Measurements from ENCODE around the gene CDK5R2.

The CDK5R2 gene

GRCh38 chr2:218984239-218985020 is 25.0 kb downstream of the CDK5R2 start:
- Mint-ChIP-seq H3K27me3 (ENCODE audit: low read depth) (peaks cover 97% of the 10 kb centered on the region), H3K4me1 (peaks cover 13% of the 10 kb centered on the region), H3K36me3 (ENCODE audit: low read depth) (no peaks in the 10 kb centered on the region), H3K9me3 (peaks cover 3% of the 10 kb centered on the region), H3K27ac (no peak overlapping the region), H3K4me3 (peak overlapping the region; percentile 57 to 77 (median 71))
- TF ChIP-seq CTCF (IDR thresholded peaks at IDR 0.05; ENCODE audit: unreplicated experiment in 3 of 3): no peak

- TF ChIP-seq CTCF (IDR thresholded peaks at IDR 0.05; ENCODE audit: unreplicated experiment in 3 of 3): no peak
- peak within 1 kb of the TSS; percentile 60 to 77 (median 71) for H3K4me3 Mint-ChIP-seq
- H3K27ac Mint-ChIP-seq: no peak within 1 kb of the TSS
- H3K4me1 Mint-ChIP-seq: peaks cover 13% of the 10 kb centered on the region
- H3K9me3 Mint-ChIP-seq: peaks cover 3% of the 10 kb centered on the region
- H3K27me3 Mint-ChIP-seq (ENCODE audit: low read depth): peaks cover 97% of the 10 kb centered on the region
- no peaks in the 10 kb centered on the region for H3K36me3 Mint-ChIP-seq (ENCODE audit: low read depth)
Observed at GRCh38 chr2:218985021-218985324, 25.5 kb downstream of the CDK5R2 start, which contains the start of gene FEV. Gene FEV, minus strand, starts transcription at chr2:218985184. Its CDS starts 109 bp downstream, at chr2:218985075.

GRCh38 chr2:218985325-218986091 is 26.0 kb downstream of the CDK5R2 start:
- H3K4me1 Mint-ChIP-seq: peaks cover 13% of the 10 kb centered on the region
- peak overlapping the region in 1 of 3 experiments; percentile 60 for H3K4me3 Mint-ChIP-seq
- no peak overlapping the region for H3K27ac Mint-ChIP-seq
- H3K36me3 Mint-ChIP-seq (ENCODE audit: low read depth): no peaks in the 10 kb centered on the region
- H3K9me3 Mint-ChIP-seq: peaks cover 3% of the 10 kb centered on the region
- H3K27me3 Mint-ChIP-seq (ENCODE audit: low read depth): peaks cover 97% of the 10 kb centered on the region
- TF ChIP-seq CTCF (IDR thresholded peaks at IDR 0.05; ENCODE audit: unreplicated experiment in 3 of 3): no peak

GRCh38 chr2:218986148-218986761 is 26.8 kb downstream of the CDK5R2 start:
- Mint-ChIP-seq H3K4me3 (peak overlapping the region in 1 of 3 experiments; percentile 60), H3K27me3 (ENCODE audit: low read depth) (peaks cover 97% of the 10 kb centered on the region), H3K27ac (no peak overlapping the region), H3K4me1 (peaks cover 8% of the 10 kb centered on the region), H3K9me3 (peaks cover 3% of the 10 kb centered on the region), H3K36me3 (ENCODE audit: low read depth) (no peaks in the 10 kb centered on the region)
- TF ChIP-seq CTCF (IDR thresholded peaks at IDR 0.05; ENCODE audit: unreplicated experiment in 3 of 3): no peak

GRCh38 chr2:218988164-218988563 is 28.7 kb downstream of the CDK5R2 start:
- TF ChIP-seq CTCF (IDR thresholded peaks at IDR 0.05; ENCODE audit: unreplicated experiment in 3 of 3): no peak
- H3K9me3 Mint-ChIP-seq: peaks cover 7% of the 10 kb centered on the region

More at GRCh38 chr2:218988164-218988563, 28.7 kb downstream of the CDK5R2 start:
- Mint-ChIP-seq H3K27ac (no peak overlapping the region), H3K4me3 (no peak overlapping the region), H3K27me3 (ENCODE audit: low read depth) (peaks cover 96% of the 10 kb centered on the region), H3K36me3 (ENCODE audit: low read depth) (no peaks in the 10 kb centered on the region), H3K4me1 (peaks cover 6% of the 10 kb centered on the region)

All from nephron (organoid).